PC-9 (cell line): ENCODE measurements around the gene NELL1. TPM values are rescaled to one million over a fixed set of nuclear protein-coding genes. Genes with fewer than 3 reads are reported as not detected.

ENCODE experiments used
- BruUV-seq: library from RNA; stranded (reverse); fragments of 400-500 nt; replicated peaks from 2 replicates; lab custom pipeline; 2021; lab: Mats Ljungman, UMichigan
- CTCF ChIA-PET: fragments of 300-600 bp; sonication (Branson Sonifier 250); formaldehyde crosslinking; loops from one replicate; lab custom pipeline; 2022; ENCODE audit warnings: antibody characterized with exemption; lab: Charles Lee
- POLR2A ChIA-PET: fragments of 300-600 bp; sonication (Branson Sonifier 250); formaldehyde crosslinking; loops from one replicate; lab custom pipeline; 2022; ENCODE audit warnings: antibody characterized with exemption; ENCODE audit not compliant: unreplicated experiment; lab: Charles Lee
- DNase-seq, 2 experiments: peaks; one replicate each; pipeline versions ENCODE4 v3.0.0 to v3.0.0-alpha.2; 2015 to 2022; ENCODE audit warnings: mixed read lengths in 1 of 2
- H2AFZ ChIP-seq: fragments of 200-600 bp; sonication (generic); 2 replicates; pipeline ENCODE4 v1.8.1; 2017; ENCODE audit warnings: antibody characterized with exemption
- H3F3A ChIP-seq: fragments of 200-600 bp; sonication (generic); 2 replicates; pipeline ENCODE4 v1.8.1; 2017; ENCODE audit warnings: antibody characterized with exemption, mild to moderate bottlenecking, low read depth; ENCODE audit not compliant: insufficient read depth
- H3K27ac ChIP-seq: fragments of 200-600 bp; sonication (generic); 2 replicates; pipeline ENCODE4 v1.6.1; 2016; ENCODE audit warnings: mixed run types
- H3K27me3 ChIP-seq: fragments of 200-600 bp; sonication (generic); 2 replicates; pipeline ENCODE4 v1.6.1; 2016; ENCODE audit warnings: low read depth, mixed run types; ENCODE audit not compliant: insufficient read depth
- H3K36me3 ChIP-seq: fragments of 200-600 bp; sonication (generic); 2 replicates; pipeline ENCODE4 v1.6.1; 2016; ENCODE audit warnings: low read depth, mixed run types
- H3K4me1 ChIP-seq: fragments of 200-600 bp; sonication (generic); replicated peaks from 2 replicates; pipeline ENCODE4 v1.6.1; 2016; ENCODE audit warnings: mixed run types; ENCODE audit not compliant: insufficient read depth
- H3K4me2 ChIP-seq: fragments of 200-600 bp; sonication (generic); 2 replicates; pipeline ENCODE4 v1.6.1; 2017; ENCODE audit warnings: mixed run types
- H3K4me3 ChIP-seq: fragments of 200-600 bp; sonication (generic); 2 replicates; pipeline ENCODE4 v1.6.1; 2016; ENCODE audit warnings: mixed run types
- H3K79me2 ChIP-seq: fragments of 200-600 bp; sonication (generic); 2 replicates; pipeline ENCODE4 v1.6.1; 2017; ENCODE audit warnings: low read depth, mixed run types
- H3K9me2 ChIP-seq: fragments of 200-600 bp; sonication (generic); 2 replicates; pipeline ENCODE4 v1.8.1; 2017; ENCODE audit warnings: mild to moderate bottlenecking; ENCODE audit not compliant: insufficient read depth
- H3K9me3 ChIP-seq: fragments of 200-600 bp; sonication (generic); 2 replicates; pipeline ENCODE4 v1.8.1; 2016; ENCODE audit warnings: low read depth; ENCODE audit not compliant: insufficient read depth
- H4K20me1 ChIP-seq: fragments of 200-600 bp; sonication (generic); 2 replicates; pipeline ENCODE4 v1.8.1; 2017; ENCODE audit not compliant: insufficient read depth
- CTCF ChIP-seq: fragments of 200-600 bp; sonication (generic); conservative IDR thresholded peaks from 2 replicates; pipeline ENCODE4 v1.6.1; 2017; ENCODE audit warnings: mixed run types, antibody characterized with exemption, mild to moderate bottlenecking, moderate library complexity
- EZH2 ChIP-seq: fragments of 200-600 bp; sonication (generic); IDR thresholded peaks from 2 replicates; pipeline ENCODE4 v1.8.0; 2017; ENCODE audit warnings: antibody characterized with exemption, low read depth
- intact Hi-C: fragments of 100-400 bp; cut with micrococcal nuclease; formaldehyde crosslinking; loops from one replicate; pipeline ENCODE4 v1.10.0; 2022; ENCODE audit not compliant: unreplicated experiment
- total RNA-seq: library from RNA; stranded (reverse); gene quantifications from 2 replicates; pipeline ENCODE4 v1.2.3, GENCODE V29; 2021

Gene NELL1
- total RNA-seq, 1 experiment from 2014 or later: not detected

GRCh38 chr11:20719821-20720220 lies 50.4 kb downstream of the NELL1 start:
- Histone ChIP-seq H3K36me3 (no peaks in the 10 kb centered on the region), H3K9me3 (no peaks in the 10 kb centered on the region), H4K20me1 (no peaks in the 10 kb centered on the region), H3K4me1 (no peaks in the 10 kb centered on the region), H3K9me2 (no peaks in the 10 kb centered on the region), H3F3A (no peaks in the 10 kb centered on the region), H3K4me3 (no peak overlapping the region), H3K27ac (no peak overlapping the region), H3K27me3 (no peaks in the 10 kb centered on the region), H2AFZ (no peak overlapping the region), H3K4me2 (no peak overlapping the region), H3K79me2 (no peaks in the 10 kb centered on the region)
- ChIA-PET POLR2A (no interaction called here), CTCF (no interaction called here)
- no TSS peak for BruUV-seq
- TF ChIP-seq EZH2: no peak
- TF ChIP-seq CTCF: no peak
- no peak for DNase-seq
- intact Hi-C loops: no loop called here

GRCh38 chr11:20723366-20723765 lies 54.0 kb downstream of the NELL1 start:
- H3K4me1 ChIP-seq: no peaks in the 10 kb centered on the region
- no peaks in the 10 kb centered on the region for H3K9me3 ChIP-seq
- no peaks in the 10 kb centered on the region for H3K27me3 ChIP-seq
- TF ChIP-seq CTCF (no peak), EZH2 (no peak)
- no peaks in the 10 kb centered on the region for H3K79me2 ChIP-seq
- H3F3A ChIP-seq: no peaks in the 10 kb centered on the region
- CTCF ChIA-PET: no interaction called here
- H3K27ac ChIP-seq: no peak overlapping the region
- H2AFZ ChIP-seq: no peak overlapping the region
- no TSS peak for BruUV-seq
- DNase-seq: no peak
- no peaks in the 10 kb centered on the region for H4K20me1 ChIP-seq
- H3K36me3 ChIP-seq: no peaks in the 10 kb centered on the region
- POLR2A ChIA-PET: no interaction called here
- intact Hi-C loops: no loop called here
- no peak overlapping the region for H3K4me3 ChIP-seq
- H3K4me2 ChIP-seq: no peak overlapping the region
- no peaks in the 10 kb centered on the region for H3K9me2 ChIP-seq

GRCh38 chr11:20729597-20730105 lies 60.3 kb downstream of the NELL1 start:
- Histone ChIP-seq H3K36me3 (no peaks in the 10 kb centered on the region), H3K4me2 (no peak overlapping the region), H3K27me3 (no peaks in the 10 kb centered on the region), H3K79me2 (no peaks in the 10 kb centered on the region), H2AFZ (no peak overlapping the region), H4K20me1 (no peaks in the 10 kb centered on the region), H3F3A (no peaks in the 10 kb centered on the region), H3K9me3 (no peaks in the 10 kb centered on the region), H3K27ac (no peak overlapping the region), H3K4me1 (no peaks in the 10 kb centered on the region), H3K9me2 (no peaks in the 10 kb centered on the region), H3K4me3 (no peak overlapping the region)
- no TSS peak for BruUV-seq
- DNase-seq: no peak
- ChIA-PET POLR2A (interaction anchor here (0.6 kb wide), 1 partner anchor 10 kb away, joined by 3 read pairs; no protein-coding TSS in a partner anchor), CTCF (no interaction called here)
- intact Hi-C loops: no loop called here
- TF ChIP-seq CTCF (no peak), EZH2 (no peak)
